H9 (cell line): Measurements from ENCODE around the gene PROM1. TPM values are rescaled to one million over a fixed set of nuclear protein-coding genes. Genes with fewer than 3 reads are reported as not detected.
A peak's percentile ranks its signal among the peaks of the same experiment; 100 is the strongest.

Experiments used
- DNase-seq: peaks from one replicate; pipeline ENCODE4 v3.0.0-alpha.2; 2017
- H2AFZ ChIP-seq: one replicate; pipeline ENCODE4 v1.6.1; 2013; ENCODE audit warnings: mild to moderate bottlenecking, low read length, control low read depth, moderate library complexity
- H2AK5ac ChIP-seq: 2 replicates; pipeline ENCODE4 v1.6.1; 2013; ENCODE audit warnings: low read length, control low read depth, mixed read lengths; ENCODE audit not compliant: insufficient read length
- H2BK120ac ChIP-seq: one replicate; pipeline ENCODE4 v1.6.1; 2013; ENCODE audit warnings: low read depth, mild to moderate bottlenecking, low read length, control low read depth, inconsistent platforms; ENCODE audit not compliant: poor library complexity, severe bottlenecking
- H2BK12ac ChIP-seq: 2 replicates; pipeline ENCODE4 v1.6.1; 2013; ENCODE audit warnings: low read length, control low read depth, mixed read lengths, low read depth; ENCODE audit not compliant: insufficient read length
- H2BK15ac ChIP-seq: 2 replicates; pipeline ENCODE4 v1.6.1; 2013; ENCODE audit warnings: low read depth, low read length, control low read depth
- H2BK20ac ChIP-seq: one replicate; pipeline ENCODE4 v1.6.1; 2013; ENCODE audit warnings: low read depth, mild to moderate bottlenecking, low read length, control low read depth, inconsistent platforms; ENCODE audit not compliant: poor library complexity, severe bottlenecking
- H2BK5ac ChIP-seq: 2 replicates; pipeline ENCODE4 v1.6.1; 2013; ENCODE audit warnings: low read length, control low read depth, mixed read lengths; ENCODE audit not compliant: insufficient read length
- H3K14ac ChIP-seq: 2 replicates; pipeline ENCODE4 v1.6.1; 2013; ENCODE audit warnings: low read length, control low read depth; ENCODE audit not compliant: insufficient read depth
- H3K18ac ChIP-seq: 2 replicates; pipeline ENCODE4 v1.6.1; 2013; ENCODE audit warnings: low read depth, mild to moderate bottlenecking, mixed read lengths, low read length, control low read depth; ENCODE audit not compliant: insufficient read length
- H3K23ac ChIP-seq: 2 replicates; pipeline ENCODE4 v1.6.1; 2013; ENCODE audit warnings: low read length, control low read depth, mixed read lengths, low read depth; ENCODE audit not compliant: insufficient read length
- H3K23me2 ChIP-seq: 2 replicates; pipeline ENCODE4 v1.6.1; 2013; ENCODE audit warnings: low read depth, mild to moderate bottlenecking, mixed read lengths, low read length, control low read depth; ENCODE audit not compliant: insufficient read length, poor library complexity, severe bottlenecking
- H3K27ac ChIP-seq: 2 replicates; pipeline ENCODE4 v1.5.1; 2013; ENCODE audit warnings: low read length, control low read depth, mixed read lengths, low read depth; ENCODE audit not compliant: insufficient read length
- H3K27me3 ChIP-seq: 2 replicates; pipeline ENCODE4 v1.6.1; 2013; ENCODE audit warnings: low read length, control low read depth, inconsistent platforms; ENCODE audit not compliant: insufficient read depth
- H3K4ac ChIP-seq: 2 replicates; pipeline ENCODE4 v1.6.1; 2013; ENCODE audit warnings: low read depth, mild to moderate bottlenecking, control low read depth, inconsistent platforms, low read length, moderate library complexity
- H3K4me1 ChIP-seq: 2 replicates; pipeline ENCODE4 v1.6.1; 2013; ENCODE audit warnings: low read length, control low read depth, inconsistent platforms; ENCODE audit not compliant: insufficient read depth
- H3K4me2 ChIP-seq: 2 replicates; pipeline ENCODE4 v1.6.1; 2013; ENCODE audit warnings: low read length, control low read depth, mixed read lengths; ENCODE audit not compliant: insufficient read length, insufficient read depth
- H3K56ac ChIP-seq: 2 replicates; pipeline ENCODE4 v1.6.1; 2013; ENCODE audit warnings: low read depth, mild to moderate bottlenecking, mixed read lengths, low read length, control low read depth; ENCODE audit not compliant: insufficient read length
- H3K79me1 ChIP-seq: 2 replicates; pipeline ENCODE4 v1.6.1; 2013; ENCODE audit warnings: low read depth, mild to moderate bottlenecking, moderate library complexity, low read length, control low read depth, inconsistent platforms; ENCODE audit not compliant: insufficient read depth, poor library complexity, severe bottlenecking
- H3K79me2 ChIP-seq: 2 replicates; pipeline ENCODE4 v1.6.1; 2013; ENCODE audit warnings: low read length, control low read depth, inconsistent platforms; ENCODE audit not compliant: insufficient read depth
- H3K9ac ChIP-seq: 2 replicates; pipeline ENCODE4 v1.6.1; 2013; ENCODE audit warnings: low read length, control low read depth, mixed read lengths; ENCODE audit not compliant: insufficient read length; ENCODE audit errors: extremely low read depth
- H3K9me3 ChIP-seq: one replicate; pipeline ENCODE4 v1.6.1; 2013; ENCODE audit warnings: low read depth, low read length, inconsistent platforms; ENCODE audit not compliant: control insufficient read depth
- H3T11ph ChIP-seq: one replicate; pipeline ENCODE4 v1.6.1; 2013; ENCODE audit warnings: mild to moderate bottlenecking, low read length, control low read depth, inconsistent platforms
- H4K20me1 ChIP-seq: one replicate; pipeline ENCODE4 v1.6.1; 2013; ENCODE audit not compliant: control insufficient read depth, insufficient read length, insufficient read depth
- H4K5ac ChIP-seq: 2 replicates; pipeline ENCODE4 v1.6.1; 2013; ENCODE audit warnings: low read depth, mild to moderate bottlenecking, mixed read lengths, low read length, control low read depth; ENCODE audit not compliant: insufficient read length
- H4K8ac ChIP-seq: replicated peaks from 2 replicates; pipeline ENCODE4 v1.6.1; 2013; ENCODE audit warnings: low read length, control low read depth, mixed read lengths, low read depth; ENCODE audit not compliant: insufficient read length
- H4K91ac ChIP-seq: 2 replicates; pipeline ENCODE4 v1.6.1; 2013; ENCODE audit warnings: low read depth, mild to moderate bottlenecking, moderate library complexity, mixed read lengths, low read length, control low read depth; ENCODE audit not compliant: insufficient read length
- H3K27ac Mint-ChIP-seq, 3 experiments: 2 replicates in 2 of 3; 3 replicates in 1 of 3; pipeline ENCODE4 v1.8.0; 2020 to 2021; ENCODE audit warnings: mixed read lengths in 3 of 3, mild to moderate bottlenecking in 1 of 3, moderate library complexity in 1 of 3
- H3K27me3 Mint-ChIP-seq: 2 replicates; pipeline ENCODE4 v1.8.0; 2021; ENCODE audit warnings: low read depth, mild to moderate bottlenecking, moderate library complexity, mixed read lengths
- H3K36me3 Mint-ChIP-seq, 3 experiments: 2 replicates in 2 of 3; 3 replicates in 1 of 3; pipeline ENCODE4 v1.8.0; 2020 to 2021; ENCODE audit warnings: low read depth in 3 of 3, mixed read lengths in 3 of 3; ENCODE audit not compliant: insufficient read depth in 1 of 3
- H3K4me1 Mint-ChIP-seq, 2 experiments: 2 replicates each; pipeline ENCODE4 v1.8.0; 2020; ENCODE audit warnings: mixed read lengths in 2 of 2
- H3K4me3 Mint-ChIP-seq, 2 experiments: 2 replicates in 1 of 2; 3 replicates in 1 of 2; pipeline ENCODE4 v1.8.0; 2020 to 2021; ENCODE audit warnings: mild to moderate bottlenecking in 2 of 2, mixed read lengths in 2 of 2, moderate library complexity in 1 of 2
- H3K9me3 Mint-ChIP-seq, 2 experiments: 2 replicates in 1 of 2; 3 replicates in 1 of 2; pipeline ENCODE4 v1.8.0; 2020; ENCODE audit warnings: mild to moderate bottlenecking in 2 of 2, mixed read lengths in 2 of 2, moderate library complexity in 1 of 2
- CTCF ChIP-seq: fragments of 200-600 bp; sonication (generic); conservative IDR thresholded peaks from 3 replicates; pipeline ENCODE4 v1.8.0; 2021; ENCODE audit warnings: antibody characterized with exemption, mild to moderate bottlenecking
- WGBS: extraction: QIAGEN DNeasy Blood & Tissue Kit; methylation state at CpG from one replicate; pipeline ENCODE4 v1.1.7; 2013; ENCODE audit warnings: missing lambda C conversion rate, low lambda C conversion rate, mixed read lengths; ENCODE audit not compliant: insufficient read length; ENCODE audit errors: extremely low coverage; 5-methylcytosine and 5-hydroxymethylcytosine counted together
- total RNA-seq: library from RNA; stranded (reverse); gene quantifications from 2 replicates; pipeline ENCODE4 v1.2.1, GENCODE V29; 2021

The PROM1 gene
- total RNA-seq, 1 experiment from 2014 or later: 98.3 TPM

- Mint-ChIP-seq H3K36me3 (no peaks in the 10 kb centered on the region), H3K4me3 (no peak overlapping the region), H3K9me3 (no peaks in the 10 kb centered on the region; a peak in 1 of 5 replicates), H3K27me3 (peaks cover 1% of the 10 kb centered on the region), H3K4me1 (no peaks in the 10 kb centered on the region), H3K27ac (peak overlapping the region in 1 of 3 experiments; percentile 44; a peak in 1 of 7 replicates)
- Histone ChIP-seq H4K5ac (no peak overlapping the region), H2AK5ac (no peak overlapping the region), H3K4ac (no peak overlapping the region), H3K4me2 (no peak overlapping the region), H3K23me2 (no peaks in the 10 kb centered on the region), H3T11ph (no peak overlapping the region), H2BK120ac (no peak overlapping the region), H3K79me1 (no peaks in the 10 kb centered on the region), H3K9ac (no peak overlapping the region), H3K4me1 (no peaks in the 10 kb centered on the region), H2BK5ac (no peak overlapping the region), H2AFZ (no peak overlapping the region), H3K56ac (no peak overlapping the region), H4K91ac (no peak overlapping the region), H4K20me1 (no peaks in the 10 kb centered on the region), H3K9me3 (no peaks in the 10 kb centered on the region), H2BK15ac (no peak overlapping the region), H4K8ac (no peak overlapping the region), H3K18ac (no peak overlapping the region), H3K23ac (no peak overlapping the region), H3K79me2 (no peaks in the 10 kb centered on the region), H3K14ac (no peak overlapping the region), H3K27ac (no peak overlapping the region), H2BK20ac (no peak overlapping the region), H3K27me3 (no peaks in the 10 kb centered on the region), H2BK12ac (no peak overlapping the region)
- no peak for DNase-seq
- WGBS: no CpG with 5 or more reads among the region's 5 CpGs
- TF ChIP-seq CTCF: no peak
These were observed 154.9 kb downstream of the PROM1 start for GRCh38 chr4:15928883-15929282.
